Kidney capillary endothelial cell (primary cell): ENCODE data around the gene BCAS4.
"Not testable (repeated sequence)": the region's sequence is repeated elsewhere in the genome, so short reads cannot be mapped to it uniquely, and the experiment has no call there.

Experiments used
- DNase-seq: peaks from one replicate; pipeline ENCODE4 v3.0.0-alpha.2; 2018; ENCODE audit warnings: low spot score

The BCAS4 gene

DNA sequence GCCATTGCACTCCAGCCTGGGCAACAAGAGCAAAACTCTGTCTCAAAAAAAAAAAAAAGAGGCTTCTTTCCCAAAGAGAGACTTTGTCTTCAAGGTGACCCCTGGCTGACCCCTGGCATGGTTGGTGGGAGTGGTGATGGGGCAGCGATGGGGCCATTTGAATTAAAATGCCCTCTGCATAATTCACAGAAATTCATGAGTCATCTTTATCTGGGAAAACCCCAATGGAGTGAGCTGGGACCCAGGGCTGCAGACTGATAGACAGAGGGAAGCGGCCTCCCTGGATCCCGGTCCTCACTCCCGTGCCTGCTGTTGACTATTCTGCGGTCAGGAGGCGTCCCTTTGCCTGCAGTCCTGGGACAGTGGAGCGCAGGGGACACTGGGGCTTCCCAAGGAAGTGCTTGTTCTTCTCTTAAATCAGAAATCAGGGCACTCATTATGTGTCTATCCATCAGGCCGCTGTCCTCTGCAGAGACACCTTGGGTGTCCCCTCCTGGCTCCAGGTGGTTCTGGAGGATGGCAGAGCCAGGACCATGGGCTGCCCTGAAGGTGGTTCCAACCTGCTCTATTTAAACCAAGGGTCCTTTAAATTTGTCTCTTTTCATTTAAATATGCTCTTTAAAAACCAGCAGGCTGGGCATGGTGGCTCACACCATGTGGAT lies 23.3 kb upstream of the BCAS4 start:
- not testable (repeated sequence) for DNase-seq

DNA sequence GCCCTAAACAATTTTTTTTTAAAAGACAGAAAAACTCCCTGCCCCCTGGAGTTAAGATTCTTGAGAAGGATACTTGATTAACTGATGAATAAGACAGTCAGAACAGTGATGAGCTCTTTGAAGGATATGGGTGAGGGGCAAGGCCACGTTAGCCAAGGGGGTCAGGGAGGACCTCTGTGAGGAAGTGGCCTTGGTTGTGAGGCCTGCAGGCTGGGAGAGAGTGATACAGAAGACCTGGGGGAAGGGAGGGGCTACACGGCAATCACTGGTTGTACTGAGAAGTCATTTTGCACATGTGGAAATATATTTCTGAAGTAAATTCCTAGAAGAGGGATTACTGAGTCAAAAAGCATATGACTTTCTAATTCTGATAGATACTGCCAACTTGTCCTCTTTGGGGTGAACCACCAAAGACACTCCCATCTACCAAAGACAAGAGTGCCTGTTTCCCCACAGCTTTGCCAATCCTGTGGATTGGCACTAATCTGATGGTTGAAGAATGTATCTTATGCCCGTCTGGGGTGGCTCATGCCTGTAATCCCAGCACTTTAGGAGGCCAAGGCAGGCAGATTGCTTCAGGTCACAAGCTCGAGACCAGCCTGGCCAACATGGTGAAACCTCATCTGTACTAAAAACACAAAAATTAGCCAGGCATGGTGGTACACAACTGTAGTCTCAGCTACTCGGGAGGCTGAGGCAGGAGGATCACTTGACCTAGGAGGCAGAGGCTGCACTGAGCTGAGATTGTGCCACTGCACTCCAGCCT lies 22.3 kb upstream of the BCAS4 start:
- no peak for DNase-seq

DNA sequence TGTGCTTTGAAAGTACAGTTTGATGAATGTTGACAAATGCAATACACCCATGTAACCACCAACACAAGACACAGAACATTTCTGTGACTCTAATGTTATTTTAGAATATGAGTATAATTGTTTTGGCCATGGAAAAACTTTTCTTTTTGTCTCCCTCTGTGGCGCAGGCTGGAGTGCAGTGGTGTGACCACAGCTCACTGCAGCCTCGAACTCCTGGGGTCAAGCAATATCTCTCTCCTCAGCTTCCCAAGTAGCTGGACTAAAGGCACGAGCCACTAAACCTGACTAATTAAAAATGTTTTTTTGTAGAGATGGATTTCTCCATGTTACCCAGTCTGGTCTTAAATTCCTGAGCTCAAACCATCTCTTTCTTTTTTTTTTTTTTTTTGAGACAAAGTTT lies 20.3 kb upstream of the BCAS4 start:
- DNase-seq, result no peak

DNA sequence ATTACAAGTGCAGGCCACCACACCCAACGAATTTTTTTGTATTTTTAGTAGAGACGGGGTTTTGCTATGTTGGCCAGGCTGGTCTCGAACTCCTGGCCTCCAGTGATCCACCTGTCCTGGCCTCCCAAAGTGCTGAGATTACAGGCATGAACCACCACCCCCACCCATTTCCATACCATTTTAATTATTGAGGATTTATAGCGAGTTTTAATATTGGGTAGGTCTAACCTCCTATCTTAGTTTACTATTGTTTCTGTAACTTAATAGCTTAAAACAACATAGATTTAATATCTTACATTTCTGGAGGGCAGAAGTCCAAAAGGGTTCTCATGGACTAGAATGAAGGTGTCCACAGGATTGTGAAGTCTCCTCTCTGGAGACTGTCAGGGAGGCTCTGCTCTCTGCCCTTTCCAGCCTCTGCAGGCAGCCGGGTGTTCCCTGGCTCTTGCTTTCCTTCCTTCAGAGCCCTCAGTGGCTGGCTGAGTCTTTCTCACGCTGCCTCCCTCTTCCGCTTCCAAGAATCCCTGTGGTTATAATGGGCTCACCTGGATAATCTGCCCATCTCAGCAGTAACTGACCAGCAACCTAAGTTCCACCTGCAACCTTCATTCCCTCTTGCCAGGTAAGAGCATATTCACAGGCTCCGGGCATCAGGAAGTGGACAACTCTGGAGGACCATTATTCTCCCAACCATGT lies 18.6 kb upstream of the BCAS4 start:
- DNase-seq, result no peak

DNA sequence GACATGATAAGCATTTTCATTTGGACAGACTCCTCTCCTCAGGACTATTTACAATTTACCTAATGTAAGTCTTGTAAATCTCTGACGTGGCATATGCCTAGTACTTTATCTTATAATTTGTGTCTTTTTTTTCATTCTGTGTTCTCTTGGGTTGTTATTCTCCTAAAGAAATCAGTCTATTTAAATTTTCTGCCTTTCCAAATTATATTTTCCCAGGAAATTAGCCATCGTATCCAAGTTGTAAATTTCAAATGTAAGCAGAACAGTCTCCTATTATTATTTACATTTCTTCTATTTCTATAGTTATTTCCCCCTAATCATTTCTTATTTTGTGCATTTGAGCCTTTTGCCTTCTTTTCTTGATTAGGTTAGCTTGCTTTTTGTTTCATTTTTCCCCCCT lies 17.5 kb upstream of the BCAS4 start:
- DNase-seq, result no peak

DNA sequence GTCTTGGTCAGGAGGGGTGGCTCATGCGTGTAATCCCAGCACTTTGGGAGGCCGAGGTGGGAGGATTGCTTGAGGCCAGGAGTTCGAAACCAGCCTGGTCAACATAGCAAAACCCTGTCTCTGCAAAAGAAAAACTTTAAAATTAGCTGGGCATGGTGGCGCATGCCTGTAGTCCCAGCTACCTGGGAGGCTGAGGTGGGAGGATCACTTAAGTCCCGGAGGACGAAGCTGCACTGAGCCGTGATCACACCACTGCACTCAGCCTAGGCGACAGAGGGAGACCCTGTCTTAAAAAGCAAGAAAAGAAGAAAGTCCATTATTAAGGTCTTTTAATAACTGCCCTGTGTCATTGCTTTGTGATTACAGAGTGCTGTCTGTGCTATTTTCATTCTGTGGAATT lies 15.9 kb upstream of the BCAS4 start:
- not testable (repeated sequence) for DNase-seq

DNA sequence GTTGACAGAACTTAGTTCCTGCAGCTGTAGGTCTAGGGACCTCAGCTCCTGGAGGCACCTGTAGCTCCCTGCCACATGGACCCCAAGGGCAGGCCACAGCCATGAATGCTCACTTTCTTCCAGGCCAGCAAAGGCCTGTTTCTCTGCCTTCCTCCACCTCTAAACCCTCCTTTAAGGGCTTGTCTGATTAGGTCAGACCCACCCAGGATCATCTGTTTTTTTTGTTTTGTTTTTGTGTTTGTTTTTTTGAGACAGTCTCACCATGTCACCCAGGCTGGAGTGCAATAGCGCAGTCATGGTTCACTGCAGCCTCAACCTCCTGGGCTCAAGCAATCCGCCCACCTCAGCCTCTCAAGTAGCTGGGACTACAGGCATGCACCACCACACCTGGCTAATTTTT lies 11.5 kb upstream of the BCAS4 start:
- no peak for DNase-seq

DNA sequence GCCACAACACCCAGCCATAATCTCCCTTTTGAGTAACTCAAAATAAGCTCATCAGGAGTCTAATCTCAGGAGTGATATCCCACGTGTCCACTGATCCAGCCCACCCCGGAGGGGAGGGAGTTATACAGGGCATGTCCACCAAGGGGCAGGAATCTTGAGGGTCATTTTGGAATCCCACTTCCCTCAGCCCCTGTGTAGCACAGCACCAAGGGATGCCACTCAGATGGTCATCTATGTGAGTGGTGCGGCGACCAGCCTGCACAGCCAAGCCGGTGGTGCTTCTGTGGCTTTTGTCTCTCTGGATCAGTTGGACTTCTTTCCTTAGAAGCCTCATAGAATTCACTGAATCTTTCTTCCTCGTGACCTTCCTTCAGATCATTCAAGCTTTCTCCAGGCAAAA lies 11.0 kb upstream of the BCAS4 start:
- DNase-seq, result no peak

DNA sequence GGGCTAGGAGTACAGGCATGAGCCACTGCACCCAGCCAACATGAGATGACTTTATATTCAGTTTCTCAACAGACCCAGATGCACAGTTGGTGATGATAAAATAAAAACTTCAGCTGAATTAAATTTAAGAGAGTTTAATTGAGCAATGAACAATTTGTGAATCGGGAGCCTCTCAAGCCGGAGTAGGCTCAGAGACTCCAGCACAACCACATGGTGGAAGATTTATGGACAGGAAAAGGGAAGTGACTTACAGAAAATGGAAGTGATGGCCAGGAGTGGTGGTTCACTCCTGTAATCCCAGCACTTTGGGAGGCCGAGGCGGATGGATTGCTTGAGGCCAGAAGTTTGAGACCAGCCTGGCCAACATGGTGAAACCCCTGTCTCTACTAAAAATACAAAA lies 10.4 kb upstream of the BCAS4 start:
- DNase-seq, result no peak

DNA sequence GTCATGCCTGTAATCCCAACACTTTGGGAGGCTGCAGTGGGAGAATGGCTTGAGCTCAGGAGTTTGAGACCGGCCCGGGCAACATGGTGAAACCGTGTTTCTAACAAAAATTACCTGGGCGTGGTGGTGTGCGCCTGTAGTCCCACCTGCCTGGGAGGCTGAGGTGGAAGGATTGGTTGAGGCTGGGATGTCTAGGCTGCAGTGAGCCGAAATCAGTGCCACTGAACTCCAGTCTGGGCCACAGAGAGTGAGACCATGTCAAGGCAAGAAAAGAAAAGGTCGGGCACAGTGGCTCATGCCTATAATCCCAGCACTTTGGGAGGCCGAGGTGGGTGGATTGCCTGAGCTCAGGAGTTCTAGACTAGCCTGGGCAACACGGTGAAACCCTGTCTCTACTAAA lies 8.2 kb upstream of the BCAS4 start:
- DNase-seq, result no peak

DNA sequence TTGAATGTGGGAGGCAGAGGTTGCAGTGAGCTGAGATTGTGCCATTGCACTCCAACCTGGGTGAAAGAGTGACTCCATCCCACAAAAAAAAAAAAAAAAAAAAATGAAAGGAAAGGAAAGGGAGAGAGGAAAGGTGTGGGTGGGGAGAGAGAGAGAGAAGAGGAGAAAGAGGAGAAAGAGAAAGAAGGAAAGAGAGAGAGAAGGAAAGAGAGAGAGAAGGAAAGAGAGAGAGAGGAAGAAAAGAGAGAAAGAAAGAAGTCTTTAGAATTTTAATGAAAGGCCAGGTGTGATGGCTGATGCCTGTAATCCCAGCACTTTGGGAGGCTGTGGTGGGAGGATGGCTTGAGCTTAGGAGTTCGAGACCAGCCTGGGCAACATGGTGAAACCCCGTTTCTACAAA lies 7.7 kb upstream of the BCAS4 start:
- DNase-seq, result no peak

DNA sequence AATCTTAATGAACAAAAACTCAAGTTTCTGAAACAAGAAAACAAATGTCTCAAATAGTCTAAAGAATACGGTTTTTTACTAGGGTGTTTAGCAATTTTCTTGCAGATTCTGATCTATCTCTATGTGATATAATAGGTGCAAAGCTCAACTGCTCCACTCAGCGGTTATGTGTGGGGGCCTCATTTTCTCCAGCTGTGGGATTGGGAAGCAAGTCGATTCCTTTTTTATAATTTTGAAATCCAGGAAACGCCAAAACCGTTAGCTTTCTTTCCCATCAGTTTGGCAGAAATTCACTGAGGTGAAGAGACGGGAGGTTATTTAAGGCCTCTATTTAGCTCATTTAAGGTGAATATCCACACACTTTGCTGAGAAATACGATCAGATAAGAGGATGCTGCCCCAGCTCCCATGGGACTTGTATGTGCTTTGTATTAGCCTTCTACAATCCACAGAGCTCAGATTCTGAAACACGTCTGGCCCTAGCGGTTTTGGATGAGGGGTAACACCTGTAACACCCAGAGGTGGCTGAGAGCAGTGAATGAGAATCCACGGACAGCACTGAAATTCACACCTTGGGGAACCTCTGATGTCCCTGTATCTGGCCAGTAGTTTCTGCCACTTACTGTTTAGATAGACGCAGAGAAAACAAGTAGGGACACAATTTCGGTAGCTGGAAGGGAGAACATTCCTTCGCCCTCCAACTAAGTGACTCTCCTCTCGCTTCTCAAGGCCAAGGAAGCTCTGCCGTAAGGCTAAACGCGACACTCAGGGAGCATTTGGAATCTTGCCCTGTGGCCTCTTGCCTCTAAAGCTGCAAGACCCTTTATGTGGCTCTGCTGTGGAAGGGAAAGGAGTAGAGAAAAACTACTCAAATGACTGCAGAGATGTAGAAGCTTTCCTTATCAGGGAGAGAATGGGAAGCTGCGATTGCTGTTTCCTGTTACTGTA lies 6.5 kb upstream of the BCAS4 start:
- no peak for DNase-seq

DNA sequence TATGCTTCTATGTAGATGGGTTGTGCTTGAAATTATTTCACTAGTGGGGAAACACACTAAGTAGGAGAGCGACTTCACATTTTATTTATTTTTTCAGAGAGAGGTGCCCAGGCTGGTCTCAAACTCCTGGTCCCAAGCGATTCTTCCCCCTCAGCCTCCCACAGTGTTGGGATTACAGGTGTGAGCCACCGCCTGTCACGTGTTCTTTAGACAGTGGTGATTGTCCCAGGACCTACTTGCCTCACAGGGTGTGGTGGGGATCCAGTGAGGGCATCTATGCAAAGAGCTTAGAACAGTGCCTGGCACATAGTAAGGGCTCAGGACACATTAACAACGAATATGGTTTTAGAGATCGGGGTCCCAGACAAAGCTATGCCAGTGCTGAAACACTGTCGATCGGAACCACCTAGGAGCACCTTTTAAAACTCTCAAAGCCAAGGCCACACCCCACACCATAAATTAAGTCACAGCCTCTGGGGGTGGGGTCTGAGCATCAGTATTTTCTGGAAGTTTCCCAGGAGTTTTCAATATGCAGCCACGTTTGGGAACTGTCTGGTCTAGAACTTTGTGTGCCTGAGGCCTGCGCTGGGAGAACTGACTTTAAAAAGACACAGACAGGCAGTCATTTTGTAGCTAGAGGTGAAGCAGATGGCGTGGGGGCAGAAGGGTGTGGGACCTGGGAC lies 4.8 kb upstream of the BCAS4 start:
- DNase-seq, result no peak

DNA sequence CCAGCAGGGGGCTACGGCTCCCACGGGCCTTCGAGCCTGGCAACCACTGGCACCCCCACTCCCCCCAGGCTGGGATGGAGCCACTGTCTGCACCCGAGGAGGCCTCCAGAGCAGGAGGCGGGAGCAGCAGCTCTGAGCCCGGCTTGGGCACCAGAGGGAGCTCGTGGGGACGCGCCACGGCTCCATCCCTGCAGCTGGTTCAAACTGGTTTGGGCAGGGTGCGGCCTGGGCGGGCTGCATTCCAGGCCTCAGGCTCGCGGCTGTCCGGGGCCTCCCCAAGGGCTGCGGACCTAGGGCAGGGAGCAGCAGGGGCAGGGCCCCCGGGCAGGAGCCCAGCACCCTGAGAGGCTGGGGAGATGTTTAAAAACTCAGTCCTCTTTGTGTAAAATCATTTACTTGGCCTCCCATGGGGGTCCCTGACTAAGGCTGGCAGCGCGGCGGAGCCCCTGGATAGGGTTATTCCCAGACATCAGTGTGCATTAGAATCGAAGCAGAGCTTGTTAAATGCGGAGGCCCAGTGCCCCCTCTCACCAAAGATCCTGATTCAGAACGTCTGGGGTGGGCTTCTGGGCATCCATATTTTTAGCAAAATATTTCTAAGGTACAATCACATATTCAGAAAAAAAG lies 4.1 kb upstream of the BCAS4 start:
- peak; percentile 80 for DNase-seq

DNA sequence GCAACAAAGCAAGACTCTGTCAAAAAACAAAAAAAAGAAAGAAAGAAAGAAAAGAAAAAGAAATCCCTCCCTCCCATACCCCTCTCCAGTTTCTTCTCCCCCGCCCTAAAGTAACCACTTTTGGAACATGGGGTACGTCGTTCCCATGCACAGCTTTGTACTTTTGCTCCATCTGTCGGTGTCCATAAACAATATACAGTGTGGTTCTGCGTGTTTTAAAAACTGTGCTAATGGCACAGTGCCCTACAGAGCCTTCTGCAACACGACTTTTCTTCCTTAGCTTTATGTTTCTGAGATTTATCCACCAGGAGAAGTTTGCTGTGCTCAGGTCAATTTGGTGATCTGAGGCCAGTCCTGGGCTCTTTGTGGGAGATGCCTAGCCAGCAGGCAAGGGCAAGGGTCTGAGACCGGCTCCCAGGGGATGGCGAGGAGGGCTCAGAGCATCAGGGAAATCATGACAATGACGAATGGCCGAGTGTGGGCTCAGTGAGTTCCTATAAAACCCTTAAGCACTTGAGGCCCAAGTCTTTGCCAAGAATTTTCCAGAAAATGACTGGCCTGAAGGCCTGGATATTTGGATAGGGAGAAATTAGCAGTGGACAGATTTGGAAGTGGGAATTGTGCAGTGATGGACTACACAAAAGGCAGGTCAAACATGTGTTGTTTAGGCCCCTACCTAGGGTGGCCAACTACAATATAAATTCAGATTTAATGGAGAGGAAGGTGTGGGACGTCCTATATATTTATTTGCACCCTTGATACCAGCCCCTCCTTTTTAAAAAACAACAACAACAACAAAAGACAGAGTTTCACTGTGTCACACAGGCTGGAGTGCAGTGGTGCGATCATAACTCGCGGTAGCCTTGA lies 1.9 kb upstream of the BCAS4 start:
- DNase-seq, result no peak

DNA sequence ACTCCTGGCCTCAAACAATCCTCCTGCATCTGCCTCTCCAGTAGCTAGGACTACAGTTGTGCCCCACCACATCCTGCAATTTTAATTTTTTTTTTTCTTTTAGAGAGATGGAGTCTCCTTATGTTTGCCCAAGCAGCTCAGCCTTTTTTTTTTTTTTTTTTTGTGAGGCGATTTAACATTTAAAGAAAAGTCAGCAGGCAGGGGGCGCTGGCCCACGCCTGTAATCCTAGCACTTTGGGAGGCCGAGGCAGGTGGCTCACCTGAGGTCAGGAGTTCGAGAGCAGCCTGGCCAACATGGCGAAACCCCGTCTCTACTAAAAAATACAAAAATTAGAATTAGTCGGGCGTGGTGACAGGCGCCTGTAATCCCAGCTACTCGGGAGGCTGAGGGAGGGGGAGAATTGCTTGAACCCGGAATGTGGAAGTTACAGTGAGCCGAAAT lies 1.3 kb upstream of the BCAS4 start:
- not testable (repeated sequence) for DNase-seq

DNA sequence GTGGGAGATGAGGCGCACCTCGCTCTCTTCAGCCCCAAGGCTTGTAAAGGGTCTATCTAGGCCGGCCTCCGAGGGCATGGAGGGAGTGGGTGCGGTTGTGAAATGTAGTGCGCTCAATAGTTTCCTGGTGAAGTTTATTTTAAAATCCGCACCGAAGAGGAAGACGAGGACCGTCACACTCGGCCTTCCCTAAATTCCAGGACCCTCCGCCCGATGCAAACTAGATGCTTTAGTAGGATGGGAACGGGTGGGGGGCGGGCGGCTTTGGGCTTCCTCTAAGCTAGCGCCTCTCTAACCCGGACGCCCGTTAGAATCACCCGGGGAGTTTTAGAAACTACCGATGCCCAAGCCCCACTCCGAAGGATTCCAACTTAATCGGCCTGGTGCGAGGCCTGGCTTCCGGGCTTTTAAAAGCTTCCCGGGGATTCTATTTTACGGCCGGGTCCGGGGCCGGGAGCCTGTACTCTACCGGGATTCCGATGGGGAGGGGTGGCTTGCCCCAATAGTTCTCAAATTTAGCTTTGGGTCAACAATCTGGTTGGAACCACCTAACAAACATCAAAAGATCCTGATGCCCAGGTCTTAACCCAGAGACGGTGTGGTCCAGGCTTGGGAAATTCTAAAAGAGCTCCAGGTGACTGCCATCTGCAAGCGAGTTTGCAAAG lies 548 bp upstream of the BCAS4 start:
- DNase-seq, result no peak

DNA sequence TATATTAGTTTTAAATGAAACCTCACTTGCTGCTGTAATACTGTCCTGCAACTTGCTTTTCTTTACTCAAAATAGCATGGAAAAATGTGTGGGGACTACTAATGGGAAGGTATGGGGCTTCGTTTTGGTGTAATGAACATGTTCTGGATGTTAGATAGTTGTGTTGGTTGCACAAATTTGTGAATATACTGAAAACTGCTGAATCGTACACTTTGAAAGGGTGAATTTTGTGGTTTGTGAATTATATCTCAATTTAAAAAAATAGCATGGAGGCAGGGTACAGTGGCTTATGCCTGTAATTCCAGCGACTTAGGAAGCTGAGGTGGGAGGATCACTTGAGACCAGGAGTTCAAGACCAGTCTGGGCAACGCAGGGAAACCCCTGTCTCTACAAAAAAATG lies 2.3 kb downstream of the BCAS4 start:
- no peak for DNase-seq

DNA sequence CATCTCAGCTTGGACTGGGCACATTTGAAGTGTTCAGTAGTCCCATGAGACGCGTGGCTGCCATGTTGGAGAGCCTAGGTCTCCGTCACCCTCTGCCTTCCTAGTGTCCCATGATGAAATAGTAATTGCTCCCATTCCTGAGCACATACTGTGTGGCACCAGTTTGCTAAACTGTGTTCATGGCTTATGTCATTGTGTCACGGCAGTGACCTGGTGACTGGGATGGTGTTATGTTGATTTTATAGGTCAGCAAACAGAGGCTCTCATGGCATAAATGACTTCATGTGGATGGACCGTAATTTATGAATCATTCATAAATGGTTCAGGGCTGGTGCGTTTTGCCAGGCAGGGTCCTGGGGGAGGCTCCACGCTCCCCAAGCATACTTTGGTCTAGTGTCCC lies 3.8 kb downstream of the BCAS4 start:
- DNase-seq, result no peak
